Stimulated activated CD4-positive, alpha-beta T cell treated with anti-CD3 and anti-CD28 coated beads, Interleukin-1b, Interleukin-23, amount 100 ng/mL, for 1 hour (primary cell): ENCODE measurements around the gene PEX14.

Experiments
- DNase-seq, 2 donors: peaks; one replicate each; pipeline ENCODE4 v3.0.0-alpha.2; 2020; ENCODE audit warnings: low read depth in 2 of 2

The PEX14 gene

GRCh38 chr1:10679496-10680220 is 204.9 kb downstream of the PEX14 start:
- no peak for DNase-seq
